NK-92 treated with Interleukin-12 subunit alpha and Interleukin-12 subunit beta, amount 100 ng/mL, for 24 hours (cell line): Measurements from ENCODE around the gene SMIM28.
"Not testable (repeated sequence)": the region's sequence is repeated elsewhere in the genome, so short reads cannot be mapped to it uniquely, and the experiment has no call there.

Experiments used
- DNase-seq: peaks from one replicate; lab custom pipeline; 2025; lab: John Stamatoyannopoulos, UW

The SMIM28 gene

GRCh38 chr6:138405816-138406413 lies 28.2 kb downstream of the SMIM28 start:
- DNase-seq = no peak

- DNase-seq = no peak
Observed at GRCh38 chr6:138406443-138406842, 28.7 kb downstream of the SMIM28 start.

- no peak for DNase-seq
Observed at GRCh38 chr6:138410048-138410735, 32.5 kb downstream of the SMIM28 start.

GRCh38 chr6:138410972-138411880 lies 33.5 kb downstream of the SMIM28 start:
- DNase-seq = no peak

GRCh38 chr6:138415125-138415524 lies 37.4 kb downstream of the SMIM28 start:
- no peak for DNase-seq

DNA sequence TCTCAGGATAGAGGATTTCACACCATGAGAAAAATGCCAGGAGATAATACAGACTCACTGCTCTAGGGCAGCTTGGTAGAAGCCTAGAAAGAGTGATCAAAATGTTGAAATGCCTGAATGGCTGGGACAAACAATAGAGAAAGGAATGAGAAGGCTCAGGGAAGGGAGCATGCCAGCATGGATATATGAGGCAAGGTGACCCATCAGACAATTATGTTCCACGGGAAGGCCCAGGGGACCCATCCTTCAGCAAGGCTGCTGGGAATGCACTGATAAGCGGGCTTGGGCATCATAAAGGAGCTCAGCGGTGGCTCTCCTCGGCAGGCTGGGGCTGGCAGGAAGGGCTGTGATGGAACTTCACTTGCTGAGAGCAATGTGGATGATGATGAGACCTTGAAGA lies 38.5 kb downstream of the SMIM28 start:
- no peak for DNase-seq

DNA sequence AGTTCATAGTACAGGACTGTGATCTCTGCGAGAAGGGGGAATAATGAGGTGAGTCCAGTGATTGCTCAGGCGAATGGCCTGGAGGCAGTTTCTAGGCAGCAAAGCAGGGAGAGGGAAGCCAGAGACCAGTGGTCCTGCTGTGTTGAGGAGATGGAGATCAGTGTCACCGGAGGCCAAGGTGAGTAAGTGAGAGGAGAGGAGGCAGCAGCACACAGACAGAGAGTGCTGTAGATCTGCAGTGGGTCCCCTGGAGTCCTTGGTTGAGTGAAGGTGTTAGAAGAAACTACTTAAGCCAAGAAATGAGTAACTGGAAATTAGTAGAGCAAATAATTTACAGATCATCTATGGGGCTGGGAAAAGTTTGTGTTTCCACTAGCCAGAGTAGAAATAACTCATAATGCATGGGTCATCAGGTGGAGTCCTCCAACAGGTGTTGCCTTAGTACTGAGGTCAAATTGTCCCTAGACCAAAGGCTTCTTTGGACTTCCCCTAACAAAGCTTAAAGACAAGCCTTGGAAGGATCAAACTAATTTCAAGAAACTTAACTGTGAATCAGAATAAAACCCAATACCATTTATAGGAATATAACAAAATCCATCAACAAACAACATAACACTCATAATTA lies 39.9 kb downstream of the SMIM28 start:
- DNase-seq = no peak

- no peak for DNase-seq
Observed at GRCh38 chr6:138418118-138418742, 40.5 kb downstream of the SMIM28 start.

DNA sequence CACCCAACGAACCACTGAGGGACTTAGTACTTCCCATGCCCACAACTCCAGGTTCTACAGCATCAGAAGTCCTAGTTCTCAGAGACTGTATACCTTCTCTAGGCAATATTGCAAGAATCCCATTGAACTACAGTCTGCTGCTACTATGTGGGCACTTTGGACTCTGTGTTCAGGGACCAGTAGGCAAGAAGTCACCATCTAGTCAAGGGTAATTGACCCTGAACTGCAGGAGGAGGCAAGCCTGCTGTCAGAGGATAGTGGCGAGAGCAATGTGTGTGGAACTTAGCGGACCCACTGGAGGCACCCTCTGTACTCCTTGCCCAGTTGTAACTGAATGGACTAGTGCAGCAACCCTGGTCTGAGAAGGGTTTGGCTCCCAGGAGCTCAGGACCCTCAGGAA lies 42.1 kb downstream of the SMIM28 start:
- no peak for DNase-seq

- DNase-seq = no peak
Observed at GRCh38 chr6:138420356-138420755, 42.7 kb downstream of the SMIM28 start.

DNA sequence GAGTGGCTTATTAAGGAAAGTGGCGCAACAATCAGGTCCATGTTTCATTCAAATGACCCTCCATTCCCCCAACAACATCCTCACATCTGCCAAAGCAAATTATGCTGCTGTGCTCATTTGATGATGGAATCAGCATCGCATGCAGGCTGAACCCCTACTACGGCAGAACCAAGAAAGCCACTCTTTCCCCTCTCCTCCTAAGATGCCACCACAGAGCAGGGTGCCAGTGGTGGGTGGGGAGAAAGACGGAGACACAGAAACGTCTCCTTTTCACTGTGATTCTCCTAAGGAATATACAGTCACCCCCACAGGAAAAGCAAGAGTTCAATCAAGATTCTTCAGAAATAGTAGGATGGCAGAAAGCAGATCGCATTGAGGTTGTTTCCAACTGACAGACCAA lies 43.4 kb downstream of the SMIM28 start:
- DNase-seq = no peak

DNA sequence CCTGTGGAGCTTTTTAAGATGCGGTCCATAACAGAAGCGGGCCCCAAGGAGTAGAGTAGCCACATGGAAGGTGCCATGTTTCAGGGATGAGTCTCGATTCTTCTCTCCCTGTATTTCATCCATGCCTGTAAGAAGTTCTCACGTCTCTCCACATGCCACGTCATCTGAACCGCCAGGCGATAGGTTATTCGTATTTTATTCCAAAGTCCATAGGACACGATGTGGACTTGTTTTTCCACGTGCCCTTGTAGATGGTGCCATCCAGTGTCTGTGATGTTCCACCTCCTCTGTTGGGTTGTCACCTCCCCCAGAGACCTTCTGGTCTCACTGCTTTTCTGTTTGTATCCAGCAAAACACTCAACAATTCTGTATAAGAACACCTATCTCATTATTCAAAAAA lies 43.9 kb downstream of the SMIM28 start:
- DNase-seq = no peak

GRCh38 chr6:138422861-138423260 lies 45.2 kb downstream of the SMIM28 start:
- DNase-seq = no peak

DNA sequence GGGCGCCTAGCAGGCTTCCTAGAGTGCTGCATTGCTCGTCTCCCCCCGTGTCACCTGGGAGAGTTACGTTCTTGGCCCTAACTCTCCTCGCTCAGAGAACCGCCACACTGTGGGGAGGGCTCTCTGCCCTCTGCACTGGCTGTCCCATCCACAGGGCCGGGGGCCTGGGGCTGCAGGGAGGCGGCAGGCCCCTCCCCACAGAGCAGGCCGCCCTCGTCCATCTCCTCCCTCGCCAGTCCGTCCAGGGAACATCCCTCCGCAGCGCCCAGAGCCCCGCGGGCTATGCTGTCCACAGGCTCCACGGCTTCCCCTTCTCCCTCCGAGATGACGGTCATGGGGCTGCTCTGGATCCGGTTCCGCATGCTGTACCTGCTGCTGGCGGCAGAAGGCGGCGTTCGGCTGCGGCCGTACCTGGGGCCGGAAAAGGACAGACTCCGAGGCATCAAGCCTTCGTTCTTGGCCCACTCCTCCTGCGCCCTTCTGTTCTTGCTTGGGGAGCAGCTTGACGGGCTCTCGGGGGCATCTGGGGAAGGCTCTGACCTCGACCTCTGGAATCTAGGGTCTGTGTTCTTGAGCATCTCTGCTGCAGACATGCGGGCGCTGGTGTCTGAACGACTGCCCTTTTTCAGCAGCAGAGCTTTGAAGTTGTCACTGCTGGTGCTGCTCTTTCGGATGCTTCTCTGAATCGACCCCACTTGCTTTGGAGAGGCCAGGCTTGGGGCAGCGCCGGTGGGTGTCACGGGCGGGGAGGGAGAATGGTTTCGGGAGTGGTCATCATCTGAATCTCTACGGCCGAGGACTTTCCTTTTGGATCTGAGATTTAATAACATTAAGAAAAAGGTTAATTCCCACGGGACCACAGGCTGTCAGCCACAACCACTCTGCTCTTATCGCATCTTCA lies 46.5 kb downstream of the SMIM28 start:
- no peak for DNase-seq

GRCh38 chr6:138425256-138425655 lies 47.6 kb downstream of the SMIM28 start:
- not testable (repeated sequence) for DNase-seq

DNA sequence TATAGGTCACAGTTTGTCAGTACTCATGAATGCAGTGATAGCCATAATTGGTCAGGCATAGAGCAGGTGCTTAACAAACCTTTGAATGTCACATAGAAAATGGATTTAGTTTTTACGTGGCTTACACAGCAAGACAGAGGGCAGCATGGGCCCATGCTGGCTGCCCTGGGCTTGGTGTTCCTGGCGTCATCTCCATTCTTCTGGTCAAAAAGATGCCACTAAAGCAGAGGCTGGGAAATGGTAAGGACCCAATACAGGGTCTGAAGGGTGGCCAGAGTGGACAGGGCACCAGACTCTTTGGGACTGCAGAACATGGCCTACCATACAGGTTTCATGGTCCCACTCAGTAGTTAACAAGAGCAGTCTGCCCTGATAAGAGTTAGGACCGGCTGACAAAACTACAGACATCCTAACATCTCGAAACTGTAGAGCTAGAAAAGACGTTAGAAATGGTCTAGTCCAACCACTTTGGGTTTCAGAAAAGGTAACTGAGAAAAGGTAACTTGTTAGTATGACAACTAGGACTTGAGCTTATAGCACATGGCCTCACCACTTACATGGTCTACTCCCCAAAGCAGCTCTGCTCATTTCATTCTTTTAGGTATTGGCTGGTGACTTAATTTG lies 48.9 kb downstream of the SMIM28 start:
- DNase-seq = no peak

DNA sequence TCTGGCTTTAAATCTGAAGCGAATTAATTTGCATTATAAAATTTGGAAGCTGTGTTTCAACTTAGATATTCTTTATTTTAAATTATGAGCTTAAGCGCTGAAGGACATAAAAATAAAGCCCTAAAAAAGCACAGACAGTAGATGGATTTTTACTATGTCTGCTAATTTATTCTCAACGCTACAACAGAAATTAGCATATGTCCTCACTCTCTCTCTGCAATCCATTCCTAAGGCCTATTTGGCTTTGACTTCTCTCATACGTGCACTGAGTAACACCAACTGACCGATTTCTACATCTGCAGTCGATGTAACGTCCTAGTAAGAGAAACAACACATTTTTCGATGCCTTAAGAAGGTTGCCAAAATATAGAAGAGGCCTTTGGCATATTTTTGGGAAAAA lies 50.0 kb downstream of the SMIM28 start:
- DNase-seq = no peak

- DNase-seq = no peak
Observed at GRCh38 chr6:138428944-138429598, 51.4 kb downstream of the SMIM28 start.

GRCh38 chr6:138429761-138430160 lies 52.1 kb downstream of the SMIM28 start:
- DNase-seq = no peak
